SK-N-SH (cell line): ENCODE data around the gene SPATA13.

Source experiments
- CTCF ChIP-seq: fragments of 200-600 bp; sonication (generic); IDR thresholded peaks from 2 replicates; pipeline ENCODE4 v1.6.1; 2017; ENCODE audit warnings: antibody characterized with exemption, mild to moderate bottlenecking, moderate library complexity
- EZH2phosphoT487 ChIP-seq: fragments of 200-600 bp; sonication (generic); IDR thresholded peaks from 2 replicates; pipeline ENCODE4 v1.6.1; 2017; ENCODE audit warnings: low read depth, mixed run types, mild to moderate bottlenecking, antibody characterized with exemption, moderate library complexity, borderline replicate concordance
- FOXM1 ChIP-seq: IDR thresholded peaks from 2 replicates; pipeline ENCODE4 v1.4.0; 2012; ENCODE audit warnings: low read depth, mild to moderate bottlenecking
- POLR2AphosphoS5 ChIP-seq: IDR thresholded peaks from 2 replicates; pipeline ENCODE4 v1.6.1; 2012; ENCODE audit warnings: low read depth, low read length
- SIN3A ChIP-seq: IDR thresholded peaks from 2 replicates; pipeline ENCODE4 v1.6.1; 2012; ENCODE audit warnings: low read depth, mild to moderate bottlenecking, low read length, moderate library complexity, borderline replicate concordance
- USF2 ChIP-seq: fragments of 150-350 bp; IDR thresholded peaks from 2 replicates; pipeline ENCODE4 v1.6.1; 2017; ENCODE audit warnings: antibody characterized with exemption, low read length, low read depth, borderline replicate concordance
- YY1 ChIP-seq: IDR thresholded peaks from 2 replicates; pipeline ENCODE4 v1.4.0; 2012; ENCODE audit warnings: low read depth, mild to moderate bottlenecking
- ZBTB33 ChIP-seq: IDR thresholded peaks from 2 replicates; pipeline ENCODE4 v1.4.0; 2012; ENCODE audit warnings: low read depth, borderline replicate concordance

GRCh38 chr13:24351423-24351822 lies 190.9 kb downstream of the SPATA13 start:
- TF ChIP-seq SIN3A: no peak
- TF ChIP-seq EZH2phosphoT487: no peak
- TF ChIP-seq POLR2AphosphoS5: no peak
- TF ChIP-seq CTCF: no peak
- TF ChIP-seq FOXM1: no peak
- TF ChIP-seq USF2: no peak
- no peak for TF ChIP-seq ZBTB33
- no peak for TF ChIP-seq YY1
